NCI-H1092 (cell line): Measurements from ENCODE around the gene RAB8A.
"Not testable (repeated sequence)": the region's sequence is repeated elsewhere in the genome, so short reads cannot be mapped to it uniquely, and the experiment has no call there.

Source experiments
- DNase-seq: peaks from one replicate; lab custom pipeline; 2025; lab: John Stamatoyannopoulos, UW

RAB8A gene

DNA sequence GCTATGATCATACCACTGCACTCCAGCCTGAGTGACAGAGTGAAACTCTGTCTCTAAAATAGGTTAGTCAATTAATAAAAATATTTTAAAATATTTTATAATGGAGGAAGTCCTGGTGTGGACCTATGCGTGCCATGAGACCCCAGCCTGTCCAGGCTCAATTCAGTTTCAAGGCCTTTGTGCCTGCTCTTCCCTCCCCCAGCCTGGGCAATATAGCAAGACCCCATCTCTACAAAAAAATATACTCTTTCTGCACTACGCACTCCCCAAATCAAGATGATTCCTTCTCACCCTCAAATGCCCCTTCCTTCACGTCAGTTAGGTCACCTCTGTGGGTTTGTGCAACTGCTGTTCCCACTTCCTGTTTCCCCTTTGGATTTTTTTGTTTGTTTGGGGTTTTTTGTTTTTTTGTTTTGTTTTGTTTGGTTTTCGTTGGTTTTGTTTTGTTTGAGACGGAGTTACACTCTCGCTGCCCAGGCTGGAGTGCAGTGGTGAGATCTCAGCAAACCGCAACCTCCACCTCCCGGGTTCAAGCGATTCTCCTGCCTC is 30.4 kb downstream of the RAB8A start:
- no peak for DNase-seq

DNA sequence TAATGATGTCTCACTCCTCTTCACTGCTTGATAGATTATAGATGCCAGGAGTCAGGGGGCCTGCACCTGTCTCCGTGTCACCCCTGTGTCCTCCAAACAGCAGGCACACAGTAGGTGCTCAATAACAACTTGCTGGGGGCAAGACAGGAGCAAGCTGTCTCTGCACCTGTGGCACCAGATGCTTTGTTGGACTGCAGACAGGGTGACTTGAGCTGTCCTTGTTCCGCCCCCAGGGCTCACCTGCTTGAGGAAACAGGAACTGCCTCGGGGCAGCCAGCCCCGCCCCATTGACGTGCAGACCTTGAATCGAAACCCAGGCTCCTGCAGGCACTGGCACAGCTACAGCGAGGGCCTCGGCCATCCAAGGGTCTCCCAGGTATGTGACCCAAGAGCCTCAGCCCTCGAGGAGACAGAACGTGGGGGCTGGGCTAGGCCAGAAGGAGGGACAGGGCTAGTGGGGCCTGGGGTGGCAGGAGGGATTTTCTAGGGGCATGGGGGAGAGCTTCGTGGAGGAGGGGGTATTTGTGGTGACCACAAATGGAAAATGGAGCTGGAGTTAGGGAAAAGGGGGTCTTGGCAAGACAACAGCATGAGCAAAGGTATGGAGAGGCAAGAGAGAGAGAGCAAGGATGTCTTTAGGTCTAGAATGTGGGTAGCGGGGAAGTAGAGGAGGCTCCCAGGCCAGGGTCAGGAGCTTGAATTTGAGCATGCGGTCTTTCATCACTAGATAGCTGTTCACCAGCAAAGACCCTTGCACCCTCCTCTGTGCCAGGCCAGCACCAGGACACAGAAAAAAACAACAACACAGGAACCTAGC is 31.9 kb downstream of the RAB8A start, which contains the start of gene HSH2D:
TSS of gene HSH2D (plus strand) at position 287 of the 817 bp plus-strand sequence. CDS start 5,066 bp downstream, outside the sequence.
- no peak for DNase-seq

GRCh38 chr19:16144216-16144581 is 32.5 kb downstream of the RAB8A start:
- no peak for DNase-seq

DNA sequence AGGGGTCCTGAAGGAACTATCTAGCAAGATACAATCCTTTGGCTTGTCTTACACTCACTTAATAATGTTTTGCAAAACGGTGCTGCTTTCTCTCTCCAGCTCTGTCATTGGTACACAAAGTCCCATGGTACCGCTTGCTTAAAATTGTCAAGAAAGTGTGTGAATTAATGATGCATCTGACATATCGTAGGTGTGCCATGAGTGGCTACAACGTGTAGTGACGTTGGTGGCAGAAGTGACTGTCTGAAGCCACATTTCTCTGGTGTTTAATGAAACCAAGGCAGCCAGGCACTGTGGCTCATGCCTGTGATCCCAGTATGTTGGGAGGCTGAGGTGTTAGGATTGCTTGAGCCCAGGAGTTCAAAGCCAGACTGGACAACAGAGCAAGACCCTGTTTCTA is 34.4 kb downstream of the RAB8A start:
- no peak for DNase-seq

DNA sequence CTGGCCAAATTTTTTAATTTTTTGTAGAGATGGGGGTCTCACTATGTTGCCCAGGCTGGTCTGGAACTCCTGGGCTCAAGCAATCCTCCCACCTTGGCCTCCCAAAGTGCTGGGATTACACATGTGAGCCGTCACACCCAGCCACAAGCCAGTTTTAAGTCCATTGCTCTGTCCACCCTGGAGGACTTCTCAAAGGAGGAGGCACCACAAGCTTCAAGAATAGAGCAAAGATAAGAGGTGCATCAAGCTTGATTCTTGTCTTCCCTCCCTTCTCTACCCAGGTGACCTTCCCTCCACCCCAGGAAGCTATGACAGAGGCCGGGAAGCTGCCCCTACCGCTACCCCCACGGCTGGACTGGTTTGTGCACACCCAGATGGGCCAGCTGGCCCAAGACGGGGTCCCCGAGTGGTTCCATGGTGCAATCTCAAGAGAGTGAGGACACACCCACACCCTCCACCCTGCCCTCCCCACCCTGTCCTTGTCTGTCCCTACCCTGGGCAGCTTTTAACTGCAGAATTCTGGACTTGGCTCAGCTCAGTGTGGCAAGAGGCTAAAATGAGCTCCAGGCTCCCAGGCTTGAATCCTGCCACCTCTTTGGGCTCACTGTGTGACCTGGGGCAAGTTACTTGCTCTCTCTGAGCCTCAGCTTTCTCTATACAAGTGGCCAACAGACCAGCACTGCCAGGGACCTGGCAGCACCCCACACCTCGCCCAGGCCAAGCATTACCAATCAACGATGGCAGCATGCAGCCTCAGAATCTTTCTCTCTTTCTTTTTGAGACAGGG is 36.9 kb downstream of the RAB8A start:
- no peak for DNase-seq

DNA sequence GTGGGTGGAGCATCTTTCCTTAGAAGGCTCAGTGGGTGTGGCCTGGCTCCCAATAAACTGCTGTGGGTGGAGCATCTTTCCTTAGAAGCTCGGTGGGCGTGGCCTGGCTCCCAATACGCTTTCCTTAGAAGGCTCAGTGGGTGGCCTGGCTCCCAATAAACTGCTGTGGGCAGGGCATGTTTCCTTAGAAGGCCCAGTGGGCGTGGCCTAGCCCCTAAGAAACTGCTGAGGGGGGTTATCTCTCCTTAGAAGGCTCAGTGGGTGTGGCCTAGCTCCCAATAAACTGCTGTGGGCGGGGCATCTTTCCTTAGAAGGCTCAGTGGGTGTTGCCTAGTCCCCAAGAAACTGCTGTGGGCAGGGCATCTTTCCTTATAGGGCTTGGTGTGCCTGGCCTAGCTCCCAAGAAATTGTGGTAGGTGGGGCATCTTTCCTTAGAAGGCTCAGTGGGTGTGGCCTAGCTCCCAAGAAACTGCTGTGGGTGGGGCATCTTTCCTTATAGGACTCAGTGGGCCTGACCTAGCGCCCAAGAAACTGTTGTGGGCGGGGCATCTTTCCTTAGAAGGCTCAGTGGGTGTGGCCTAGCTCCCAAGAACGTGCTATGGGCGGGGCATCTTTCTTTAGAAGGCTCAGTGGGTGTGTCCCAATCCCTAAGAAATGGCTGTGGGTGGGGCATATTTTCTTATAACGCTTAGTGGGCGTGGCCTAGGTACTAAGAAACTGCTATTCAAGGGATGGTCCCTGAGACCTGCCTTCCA is 42.1 kb downstream of the RAB8A start:
- no peak for DNase-seq

- DNase-seq: no peak
These were observed 42.9 kb downstream of the RAB8A start for GRCh38 chr19:16154557-16154956.

GRCh38 chr19:16155128-16155527 is 43.4 kb downstream of the RAB8A start:
- no peak for DNase-seq

DNA sequence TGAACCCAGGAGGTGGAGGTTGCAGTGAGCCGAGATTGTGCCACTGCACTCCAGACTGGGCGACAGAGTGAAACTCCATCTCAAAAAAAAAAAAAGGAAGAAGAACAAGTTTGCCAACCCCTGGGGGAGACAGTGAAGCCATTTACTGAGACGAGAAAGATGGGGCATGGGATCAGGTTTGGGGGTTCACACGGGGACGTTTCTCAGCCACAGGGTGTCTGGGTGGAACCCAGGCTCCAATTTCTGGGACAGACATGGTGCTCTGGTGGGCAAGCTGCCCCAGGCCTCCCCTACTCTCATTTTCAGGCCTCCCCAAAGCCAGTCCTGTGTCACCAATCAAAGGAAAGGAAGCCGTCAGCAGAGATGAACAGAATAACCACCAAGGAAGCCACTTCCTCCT is 45.2 kb downstream of the RAB8A start:
- DNase-seq: no peak

DNA sequence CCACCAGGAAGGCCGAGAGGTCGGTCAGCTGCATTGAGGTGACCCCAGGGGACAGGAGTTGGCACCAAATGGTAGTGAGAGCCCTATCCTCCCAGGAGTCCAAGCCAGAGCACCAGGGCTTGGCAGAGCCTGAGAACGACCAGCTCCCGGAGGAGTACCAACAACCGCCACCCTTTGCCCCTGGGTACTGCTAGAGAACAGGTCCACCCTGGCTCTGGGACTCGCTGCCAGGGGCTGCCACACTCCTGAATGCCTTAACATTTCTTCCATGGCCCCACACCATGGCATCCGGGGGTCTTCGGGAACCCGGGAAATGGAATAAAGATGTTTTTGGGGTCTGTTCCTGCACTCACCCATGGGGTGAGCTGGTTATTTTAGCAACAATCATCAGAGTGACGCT is 45.9 kb downstream of the RAB8A start:
- no peak for DNase-seq

DNA sequence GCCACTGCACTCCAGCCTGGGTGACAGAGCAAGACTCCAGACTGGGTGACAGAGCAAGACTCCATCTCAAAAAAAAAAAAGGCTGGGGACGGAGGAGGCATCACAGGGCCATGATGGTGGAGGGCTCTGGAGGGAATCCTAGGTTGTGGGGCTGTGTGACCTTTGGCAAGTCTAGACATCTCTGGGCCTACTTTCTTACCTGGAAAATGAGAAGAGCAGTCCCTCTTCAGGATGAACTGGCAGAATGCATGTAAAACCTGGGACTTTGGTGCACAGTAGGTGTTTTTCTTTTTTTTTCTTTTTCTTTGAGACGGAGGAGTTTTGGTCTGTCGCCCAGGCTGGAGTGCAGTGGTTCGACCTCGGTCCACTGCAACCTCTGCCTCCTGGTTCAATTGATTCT is 48.0 kb downstream of the RAB8A start:
- no peak for DNase-seq

DNA sequence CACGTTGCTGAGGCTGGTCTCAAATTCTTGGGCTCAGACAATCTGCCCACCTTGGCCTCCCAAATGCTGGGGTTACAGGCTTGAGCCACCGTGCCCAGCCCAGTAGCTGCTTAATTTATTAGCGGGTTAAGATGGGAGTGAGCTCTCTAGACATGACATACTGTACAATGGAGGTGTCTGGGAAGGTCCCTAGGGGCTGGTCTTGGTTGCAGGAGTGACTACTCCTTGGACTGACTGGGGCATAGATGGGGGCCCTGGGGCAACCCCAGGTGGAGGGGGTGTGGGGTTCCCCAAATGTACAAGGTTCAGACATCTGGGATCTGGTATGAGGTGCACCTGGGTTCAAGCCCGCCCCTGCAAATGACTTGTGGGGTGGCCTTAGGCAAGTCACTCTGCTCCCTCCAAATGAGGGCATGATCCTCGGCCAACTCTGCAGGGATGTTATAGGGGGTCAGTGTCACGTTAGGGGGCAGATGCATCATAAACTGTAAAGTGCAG is 48.8 kb downstream of the RAB8A start:
- DNase-seq: no peak

DNA sequence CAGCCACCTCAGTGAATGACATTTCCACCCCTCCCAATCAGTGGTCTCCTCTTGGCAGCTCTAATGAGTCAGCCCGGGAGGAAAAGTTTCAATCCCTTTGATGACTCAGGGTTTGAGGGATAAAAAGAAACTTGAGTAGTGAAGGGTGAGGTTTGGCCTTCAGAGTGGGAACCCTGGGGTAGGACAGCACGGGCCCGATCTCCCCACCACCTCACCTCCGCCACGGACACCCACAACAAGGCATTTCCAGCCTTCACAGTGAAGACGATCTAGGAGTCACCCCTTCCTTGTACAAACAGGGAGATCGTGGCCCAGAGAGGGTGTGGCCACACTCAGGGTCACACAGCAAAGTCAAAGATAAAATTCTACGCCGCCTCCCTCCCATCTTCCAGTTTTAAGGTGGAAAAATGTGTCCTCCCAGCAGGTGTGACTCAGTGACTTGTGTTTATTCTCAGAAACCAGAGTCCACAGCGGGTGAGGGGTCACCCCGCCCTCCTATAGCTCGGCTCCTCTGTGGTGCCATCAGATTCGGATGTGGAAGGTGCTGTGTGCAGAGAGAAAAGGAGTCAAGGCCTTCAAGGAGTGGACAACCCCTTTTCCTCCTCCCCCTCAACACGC is 49.4 kb downstream of the RAB8A start:
- DNase-seq: no peak

DNA sequence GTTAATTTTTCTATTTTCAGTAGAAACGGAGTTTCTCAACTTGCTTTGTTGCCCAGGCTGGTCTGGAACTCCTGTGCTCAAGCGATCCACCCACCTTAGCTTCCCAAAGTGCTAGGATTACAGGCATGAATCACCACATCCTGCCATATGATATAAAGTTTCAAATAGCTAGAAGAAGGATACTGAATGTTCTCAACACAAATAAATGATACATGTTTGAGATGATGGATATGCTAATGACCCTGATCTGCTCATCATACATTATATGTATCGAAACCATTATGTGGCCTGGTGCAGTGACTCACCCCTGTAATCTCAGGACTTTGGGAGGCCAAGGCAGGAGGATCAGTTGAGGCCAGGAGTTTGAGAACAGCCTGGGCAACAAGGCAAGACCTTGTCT is 50.2 kb downstream of the RAB8A start:
- no peak for DNase-seq

GRCh38 chr19:16164222-16164890 is 52.7 kb downstream of the RAB8A start:
- DNase-seq: no peak

DNA sequence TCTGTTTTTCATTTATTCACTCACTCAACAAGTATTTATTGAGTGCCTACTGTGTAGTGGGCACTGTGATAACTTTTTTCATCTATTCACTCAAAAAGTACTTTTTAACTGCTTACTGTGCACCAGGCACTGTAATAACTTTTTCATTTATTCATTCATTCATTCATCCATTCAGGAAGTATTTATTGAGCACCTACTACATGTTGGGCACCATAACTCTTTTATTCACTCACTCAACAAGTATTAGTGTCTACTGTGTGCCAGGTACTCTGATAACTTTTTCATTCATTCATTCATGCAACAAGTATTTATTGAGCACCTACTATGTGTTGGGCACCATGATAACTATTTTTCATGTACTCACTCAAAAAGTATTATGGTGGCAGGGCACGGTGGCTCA is 54.7 kb downstream of the RAB8A start:
- DNase-seq: no peak

- DNase-seq: no peak
These were observed 55.4 kb downstream of the RAB8A start for GRCh38 chr19:16167055-16167454.

- DNase-seq: no peak
These were observed 56.9 kb downstream of the RAB8A start for GRCh38 chr19:16168465-16169081.

GRCh38 chr19:16170134-16170533 is 58.4 kb downstream of the RAB8A start:
- no peak for DNase-seq

- no peak for DNase-seq
These were observed 64.3 kb downstream of the RAB8A start for GRCh38 chr19:16175954-16176353.

DNA sequence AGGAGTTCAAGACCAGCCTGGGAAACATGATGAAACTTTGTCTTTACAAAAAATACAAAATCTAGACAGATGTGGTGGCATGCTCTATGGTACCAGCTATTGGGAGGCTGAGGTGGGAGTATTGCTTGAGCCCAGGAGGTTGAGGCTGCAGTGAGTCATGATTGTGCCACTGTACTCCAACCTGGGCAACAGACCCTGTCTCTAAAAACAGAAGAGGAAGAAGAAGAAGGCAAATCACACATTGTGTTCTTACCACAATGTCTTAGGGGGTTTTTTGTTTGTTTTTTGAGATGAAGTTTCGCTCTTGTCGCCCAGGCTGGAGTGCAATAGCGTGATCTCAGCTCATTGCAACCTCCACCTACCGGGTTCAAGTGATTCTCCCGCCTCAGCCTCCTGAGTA is 67.2 kb downstream of the RAB8A start:
- DNase-seq: not testable (repeated sequence)
